GM23338 (cell line): ENCODE measurements around the gene CFAP57. TPM values are rescaled to one million over a fixed set of nuclear protein-coding genes. Genes with fewer than 3 reads are reported as not detected.
A peak's percentile ranks its signal among the peaks of the same experiment; 100 is the strongest.

Experiments used
- ATAC-seq: fragments of 200-7000 bp; cut with Tn5 transposase; 3 replicates; pipeline ENCODE4 v1.9.1; 2020
- DNase-seq: peaks from one replicate; pipeline ENCODE4 v3.0.0-alpha.2; 2015; ENCODE audit warnings: low spot score
- H2AFZ ChIP-seq: fragments of 200-600 bp; sonication (generic); 2 replicates; pipeline ENCODE4 v1.8.0; 2016; ENCODE audit warnings: antibody characterized with exemption, mild to moderate bottlenecking, moderate library complexity
- H3F3A ChIP-seq: fragments of 200-600 bp; sonication (generic); replicated peaks from 2 replicates; pipeline ENCODE4 v1.8.0; 2017; ENCODE audit warnings: antibody characterized with exemption, mixed run types, low read depth
- H3K27ac ChIP-seq: fragments of 200-600 bp; sonication (generic); 2 replicates; pipeline ENCODE4 v1.6.1; 2016; ENCODE audit warnings: low read depth
- H3K27me3 ChIP-seq: fragments of 200-600 bp; sonication (generic); 2 replicates; pipeline ENCODE4 v1.8.0; 2016; ENCODE audit warnings: mild to moderate bottlenecking, mixed run types, moderate library complexity; ENCODE audit not compliant: insufficient read depth
- H3K36me3 ChIP-seq: fragments of 200-600 bp; sonication (generic); 2 replicates; pipeline ENCODE4 v1.8.0; 2016; ENCODE audit warnings: mild to moderate bottlenecking; ENCODE audit not compliant: insufficient read depth
- H3K4me1 ChIP-seq: fragments of 200-600 bp; sonication (generic); 2 replicates; pipeline ENCODE4 v1.8.0; 2016; ENCODE audit warnings: mild to moderate bottlenecking, moderate library complexity; ENCODE audit not compliant: insufficient read depth
- H3K4me2 ChIP-seq: fragments of 200-600 bp; sonication (generic); 2 replicates; pipeline ENCODE4 v1.7.1; 2017; ENCODE audit warnings: mixed run types
- H3K4me3 ChIP-seq: fragments of 200-600 bp; sonication (generic); 2 replicates; pipeline ENCODE4 v1.6.1; 2016; ENCODE audit warnings: mixed run types
- H3K79me2 ChIP-seq: fragments of 200-600 bp; sonication (generic); replicated peaks from 2 replicates; pipeline ENCODE4 v1.8.0; 2017; ENCODE audit warnings: mild to moderate bottlenecking; ENCODE audit not compliant: insufficient read depth
- H3K9me2 ChIP-seq: fragments of 200-600 bp; sonication (generic); 2 replicates; pipeline ENCODE4 v1.8.0; 2017; ENCODE audit not compliant: insufficient read depth
- H4K20me1 ChIP-seq: fragments of 200-600 bp; sonication (generic); replicated peaks from 2 replicates; pipeline ENCODE4 v1.8.0; 2017; ENCODE audit warnings: mild to moderate bottlenecking; ENCODE audit not compliant: insufficient read depth
- H3K27ac Mint-ChIP-seq: 2 replicates; pipeline ENCODE4 v1.8.0; 2020; ENCODE audit warnings: inconsistent platforms, mild to moderate bottlenecking, moderate library complexity, mixed read lengths
- H3K27me3 Mint-ChIP-seq: 3 replicates; pipeline ENCODE4 v1.8.0; 2022; ENCODE audit warnings: low read depth, mild to moderate bottlenecking, moderate library complexity, mixed read lengths, inconsistent platforms; ENCODE audit not compliant: insufficient read depth, poor library complexity
- H3K36me3 Mint-ChIP-seq: 3 replicates; pipeline ENCODE4 v1.8.0; 2021; ENCODE audit warnings: low read depth, mild to moderate bottlenecking, inconsistent platforms, moderate library complexity, mixed read lengths
- H3K4me1 Mint-ChIP-seq: 3 replicates; pipeline ENCODE4 v1.8.0; 2020; ENCODE audit warnings: mild to moderate bottlenecking, inconsistent platforms, mixed read lengths
- H3K4me3 Mint-ChIP-seq: 3 replicates; pipeline ENCODE4 v1.8.0; 2021; ENCODE audit warnings: moderate library complexity, mild to moderate bottlenecking, inconsistent platforms, mixed read lengths
- H3K9me3 Mint-ChIP-seq: 3 replicates; pipeline ENCODE4 v1.8.0; 2020; ENCODE audit warnings: moderate library complexity, mild to moderate bottlenecking, inconsistent platforms, mixed read lengths
- CREB1 ChIP-seq: fragments of 250-450 bp; sonication (Bioruptor Pico); IDR thresholded peaks from 2 replicates; pipeline ENCODE4 v1.5.0; 2020; ENCODE audit warnings: low read depth, mild to moderate bottlenecking, moderate library complexity
- EZH2 ChIP-seq: fragments of 200-600 bp; sonication (generic); IDR thresholded peaks from one replicate; pipeline ENCODE4 v1.8.0; 2017; ENCODE audit warnings: antibody characterized with exemption, mild to moderate bottlenecking, low read depth; ENCODE audit not compliant: unreplicated experiment
- EZH2phosphoT487 ChIP-seq: fragments of 200-600 bp; sonication (generic); IDR thresholded peaks from one replicate; pipeline ENCODE4 v1.8.1; 2018; ENCODE audit warnings: antibody characterized with exemption; ENCODE audit not compliant: unreplicated experiment
- JUNB ChIP-seq: IDR thresholded peaks from one replicate; pipeline ENCODE4 v1.6.1; 2016; ENCODE audit warnings: antibody characterized with exemption; ENCODE audit not compliant: unreplicated experiment
- NANOG ChIP-seq: IDR thresholded peaks from 2 replicates; pipeline ENCODE4 v1.6.1; 2016; ENCODE audit warnings: antibody characterized with exemption, borderline replicate concordance
- POLR2AphosphoS5 ChIP-seq: IDR thresholded peaks from 2 replicates; pipeline ENCODE4 v1.6.1; 2016; ENCODE audit warnings: antibody characterized with exemption, low read depth
- ZNF331 ChIP-seq: fragments of 250-450 bp; sonication (Bioruptor Pico); IDR thresholded peaks from 2 replicates; pipeline ENCODE4 v1.5.0; 2020; ENCODE audit warnings: low read depth, mild to moderate bottlenecking, moderate library complexity
- ZNF462 ChIP-seq: fragments of 250-450 bp; sonication (Bioruptor Pico); IDR thresholded peaks from 2 replicates; pipeline ENCODE4 v1.5.0; 2020; ENCODE audit warnings: mild to moderate bottlenecking, moderate library complexity
- polyA plus RNA-seq: library from polyadenylated mRNA; unstranded; fragments of >200 nt; fragmentation: Nextera tagmentation; extraction: Ambion mirVana; gene quantifications from 2 replicates; pipeline ENCODE4 v1.2.1, GENCODE V29; 2016
- total RNA-seq: library from RNA; depleted of rRNA; stranded (reverse); fragments of >200 nt; shearing (Covaris generic); gene quantifications from 2 replicates; pipeline ENCODE4 v1.2.3, GENCODE V29; 2014
- TF ChIP-seq, protein P1 (sequence below), 2 experiments: fragments of 200-600 bp in 1 of 2; sonication (generic) in 1 of 2; conservative IDR thresholded peaks; 2 replicates each; pipeline versions ENCODE4 v1.5.1 to v1.6.1; 2016 to 2017; ENCODE audit warnings: antibody characterized with exemption in 2 of 2, low read depth in 2 of 2, mild to moderate bottlenecking in 2 of 2, moderate library complexity in 1 of 2

The CFAP57 gene
- total and polyA plus RNA-seq, 2 experiments from 2014 or later, result 0.37 to 0.38 TPM

DNA sequence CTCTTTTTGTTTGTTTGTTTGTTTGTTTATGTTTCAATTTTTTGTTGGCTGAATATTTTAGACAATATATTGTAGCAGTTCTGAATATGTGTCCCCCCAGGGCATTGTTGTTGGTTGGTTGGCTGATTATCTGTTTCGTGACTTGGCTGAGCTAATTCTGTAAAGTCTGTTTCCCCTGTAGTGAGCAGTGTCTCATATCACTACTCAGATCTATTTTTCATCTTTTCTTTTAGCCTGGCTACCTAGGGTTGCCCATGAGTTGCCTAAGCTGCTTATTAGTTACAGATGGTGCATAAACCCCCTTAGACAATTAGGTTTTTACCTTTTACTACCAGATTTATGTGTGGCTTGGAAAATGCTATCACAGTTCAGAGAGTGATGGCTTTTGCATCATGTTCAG is 32.3 kb downstream of the CFAP57 start (continued):
- TF ChIP-seq ZNF462 (CRISPR knock-in tag), result no peak
- TF ChIP-seq JUNB, result no peak
- no peak for TF ChIP-seq CREB1 (CRISPR knock-in tag)
- TF ChIP-seq EZH2phosphoT487, result no peak
- TF ChIP-seq EZH2, result no peak
- TF ChIP-seq NANOG, result no peak
- TF ChIP-seq ZNF331, result no peak
- TF ChIP-seq POLR2AphosphoS5, result no peak

DNA sequence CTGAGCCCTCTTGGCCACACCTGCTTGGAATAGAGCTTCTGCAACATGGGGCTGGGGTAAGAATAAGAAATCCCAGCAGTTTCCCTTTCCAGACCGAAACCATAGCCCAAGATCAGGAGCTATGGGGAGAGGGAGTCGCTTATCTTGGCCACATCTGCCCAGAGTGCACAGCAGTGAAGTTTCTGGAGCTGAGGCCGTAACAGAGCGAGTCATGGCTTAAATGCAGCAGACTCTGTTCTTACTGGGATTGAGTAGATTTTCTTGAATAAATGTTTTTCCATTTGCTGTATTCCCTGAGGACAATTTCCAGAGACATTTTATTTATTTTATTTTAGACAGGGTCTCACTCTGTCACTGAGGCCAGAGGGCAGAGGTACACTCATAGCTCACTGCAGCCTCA is 33.5 kb downstream of the CFAP57 start:
- Mint-ChIP-seq H3K9me3 (no peaks in the 10 kb centered on the region), H3K27ac (no peak overlapping the region), H3K27me3 (peaks cover 2% of the 10 kb centered on the region), H3K4me1 (peaks cover 16% of the 10 kb centered on the region), H3K36me3 (no peaks in the 10 kb centered on the region; the same call in 2 of the 3 replicates), H3K4me3 (no peak overlapping the region)
- Histone ChIP-seq H4K20me1 (no peaks in the 10 kb centered on the region), H3K4me3 (no peak overlapping the region), H3K4me2 (peak overlapping the region; percentile 42; the same call in 1 of the 2 replicates), H3K27ac (peak overlapping the region; percentile 88), H3K36me3 (0 out of 2 replicates have a peak, but pooled peaks cover 4% of the 10 kb centered on the region), H3K9me2 (no peaks in the 10 kb centered on the region; the same call in 1 of the 2 replicates), H3K4me1 (peaks cover 25% of the 10 kb centered on the region), H3K27me3 (no peaks in the 10 kb centered on the region), H3F3A (no peaks in the 10 kb centered on the region), H2AFZ (no peak overlapping the region), H3K79me2 (no peaks in the 10 kb centered on the region)
- DNase-seq, result no peak
- ATAC-seq, result no peak
- TF ChIP-seq, protein P1, sequence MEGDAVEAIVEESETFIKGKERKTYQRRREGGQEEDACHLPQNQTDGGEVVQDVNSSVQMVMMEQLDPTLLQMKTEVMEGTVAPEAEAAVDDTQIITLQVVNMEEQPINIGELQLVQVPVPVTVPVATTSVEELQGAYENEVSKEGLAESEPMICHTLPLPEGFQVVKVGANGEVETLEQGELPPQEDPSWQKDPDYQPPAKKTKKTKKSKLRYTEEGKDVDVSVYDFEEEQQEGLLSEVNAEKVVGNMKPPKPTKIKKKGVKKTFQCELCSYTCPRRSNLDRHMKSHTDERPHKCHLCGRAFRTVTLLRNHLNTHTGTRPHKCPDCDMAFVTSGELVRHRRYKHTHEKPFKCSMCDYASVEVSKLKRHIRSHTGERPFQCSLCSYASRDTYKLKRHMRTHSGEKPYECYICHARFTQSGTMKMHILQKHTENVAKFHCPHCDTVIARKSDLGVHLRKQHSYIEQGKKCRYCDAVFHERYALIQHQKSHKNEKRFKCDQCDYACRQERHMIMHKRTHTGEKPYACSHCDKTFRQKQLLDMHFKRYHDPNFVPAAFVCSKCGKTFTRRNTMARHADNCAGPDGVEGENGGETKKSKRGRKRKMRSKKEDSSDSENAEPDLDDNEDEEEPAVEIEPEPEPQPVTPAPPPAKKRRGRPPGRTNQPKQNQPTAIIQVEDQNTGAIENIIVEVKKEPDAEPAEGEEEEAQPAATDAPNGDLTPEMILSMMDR (conservative IDR thresholded peaks at IDR 0.05; ENCODE audit: low read depth in 2 of 2), result no peak
- TF ChIP-seq ZNF462 (CRISPR knock-in tag) (no peak), EZH2 (no peak)
